Ovary (tissue), 3 donors: ENCODE measurements around the gene BIRC6.

ENCODE experiments used
- POLR2A ChIP-seq: fragments of 450-650 bp; IDR thresholded peaks from one replicate; pipeline ENCODE4 v1.6.1; 2017; ENCODE audit warnings: antibody characterized with exemption, mild to moderate bottlenecking, moderate library complexity
- TF ChIP-seq, protein P1 (sequence below), 3 donors: fragments of 450-650 bp in 2 of 3; fragments of 200-600 bp in 1 of 3; IDR thresholded peaks; one replicate each; pipeline versions ENCODE4 v1.5.1 to v1.8.0; 2016 to 2022; ENCODE audit warnings: antibody characterized with exemption in 3 of 3, mild to moderate bottlenecking in 1 of 3
- donor health status: DM: no; HTN: no; CAD: no.

DNA sequence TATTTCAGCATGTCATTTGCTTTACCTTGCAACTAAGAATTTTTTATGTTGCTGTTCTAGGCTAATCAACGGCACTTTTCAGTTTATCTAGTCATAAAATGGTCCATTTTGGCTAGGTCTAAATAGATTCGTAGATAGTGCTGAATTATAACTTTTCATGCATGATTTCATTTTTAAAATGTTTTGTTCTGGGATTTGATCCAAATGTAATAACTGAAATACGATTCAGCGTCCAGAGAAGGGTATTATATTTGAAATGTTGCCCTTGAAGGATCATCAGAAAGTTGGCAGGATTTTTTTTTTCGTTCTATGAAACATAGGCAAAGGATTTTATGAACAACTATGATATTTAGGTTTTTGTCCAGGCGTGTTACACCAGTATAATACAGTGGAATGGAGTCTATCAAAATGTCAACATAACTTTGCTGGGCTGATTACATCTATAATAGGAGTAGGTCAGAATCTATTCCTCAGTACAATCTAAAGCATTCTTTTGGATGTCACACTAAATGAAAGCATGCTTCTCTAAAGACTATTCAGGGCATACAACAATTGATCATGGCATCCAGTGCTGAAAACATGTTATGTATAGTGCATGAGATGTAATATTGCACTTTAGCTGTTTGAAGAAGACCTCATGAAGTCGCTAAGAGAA is 295.9 kb downstream of the BIRC6 start:
- no peak for TF ChIP-seq POLR2A
- TF ChIP-seq, protein P1, sequence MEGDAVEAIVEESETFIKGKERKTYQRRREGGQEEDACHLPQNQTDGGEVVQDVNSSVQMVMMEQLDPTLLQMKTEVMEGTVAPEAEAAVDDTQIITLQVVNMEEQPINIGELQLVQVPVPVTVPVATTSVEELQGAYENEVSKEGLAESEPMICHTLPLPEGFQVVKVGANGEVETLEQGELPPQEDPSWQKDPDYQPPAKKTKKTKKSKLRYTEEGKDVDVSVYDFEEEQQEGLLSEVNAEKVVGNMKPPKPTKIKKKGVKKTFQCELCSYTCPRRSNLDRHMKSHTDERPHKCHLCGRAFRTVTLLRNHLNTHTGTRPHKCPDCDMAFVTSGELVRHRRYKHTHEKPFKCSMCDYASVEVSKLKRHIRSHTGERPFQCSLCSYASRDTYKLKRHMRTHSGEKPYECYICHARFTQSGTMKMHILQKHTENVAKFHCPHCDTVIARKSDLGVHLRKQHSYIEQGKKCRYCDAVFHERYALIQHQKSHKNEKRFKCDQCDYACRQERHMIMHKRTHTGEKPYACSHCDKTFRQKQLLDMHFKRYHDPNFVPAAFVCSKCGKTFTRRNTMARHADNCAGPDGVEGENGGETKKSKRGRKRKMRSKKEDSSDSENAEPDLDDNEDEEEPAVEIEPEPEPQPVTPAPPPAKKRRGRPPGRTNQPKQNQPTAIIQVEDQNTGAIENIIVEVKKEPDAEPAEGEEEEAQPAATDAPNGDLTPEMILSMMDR (IDR thresholded peaks at IDR 0.05), result no peak
